Occipital lobe (tissue), 2 donors: ENCODE measurements around the gene TYW1. TPM values are rescaled to one million over a fixed set of nuclear protein-coding genes. Genes with fewer than 3 reads are reported as not detected.
"Not testable (repeated sequence)": the region's sequence is repeated elsewhere in the genome, so short reads cannot be mapped to it uniquely, and the experiment has no call there.

Source experiments
- DNase-seq: peaks from one replicate; lab custom pipeline; 2025; lab: John Stamatoyannopoulos, UW
- total RNA-seq: library from RNA; depleted of rRNA; stranded (reverse); fragments of >200 nt; gene quantifications from one replicate; pipeline ENCODE4 v1.2.3, GENCODE V29; 2014

Gene TYW1
- total RNA-seq, 1 donor from 2014 or later, result 13.9 TPM

DNA sequence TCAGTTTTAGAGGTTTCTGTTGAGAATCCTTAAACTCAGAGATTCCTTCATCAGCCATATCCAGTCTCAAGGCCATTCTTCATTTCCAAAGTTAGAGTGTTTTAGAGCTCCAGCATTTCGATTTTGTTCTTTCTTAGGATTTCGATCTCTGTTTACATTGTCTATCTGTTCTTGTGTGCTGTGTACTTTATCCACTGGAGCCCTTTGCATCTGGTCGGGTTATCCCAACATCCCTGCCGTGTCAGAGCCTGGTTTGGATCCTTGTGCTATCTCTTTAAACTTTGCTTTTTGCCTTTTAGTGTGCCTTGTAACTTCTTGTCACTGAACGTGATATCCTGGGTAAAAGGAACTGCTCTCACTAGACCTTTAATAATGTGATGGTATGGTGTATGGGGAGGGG, 131.6 kb downstream of the TYW1 start:
- DNase-seq, result not testable (repeated sequence)

DNA sequence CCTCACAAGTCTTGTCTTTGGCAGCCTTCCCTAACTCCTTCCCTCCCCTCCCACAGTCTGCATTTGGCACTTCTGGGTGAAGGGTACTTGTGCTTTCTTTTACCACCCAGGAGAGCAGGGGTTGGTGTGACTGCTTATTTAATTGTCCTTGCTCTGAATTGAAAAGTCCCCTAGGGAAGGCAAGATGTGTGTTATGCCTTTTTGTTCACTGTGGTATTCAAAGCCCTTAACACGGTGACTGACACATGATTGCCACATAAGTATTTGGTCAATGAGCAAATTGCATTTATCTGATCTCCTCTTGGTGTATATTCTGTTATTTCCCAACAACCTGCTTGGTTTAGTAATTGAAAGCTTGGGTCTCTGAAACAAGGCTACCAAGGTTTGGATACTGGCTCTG, 134.1 kb downstream of the TYW1 start:
- DNase-seq, result not testable (repeated sequence)

DNA sequence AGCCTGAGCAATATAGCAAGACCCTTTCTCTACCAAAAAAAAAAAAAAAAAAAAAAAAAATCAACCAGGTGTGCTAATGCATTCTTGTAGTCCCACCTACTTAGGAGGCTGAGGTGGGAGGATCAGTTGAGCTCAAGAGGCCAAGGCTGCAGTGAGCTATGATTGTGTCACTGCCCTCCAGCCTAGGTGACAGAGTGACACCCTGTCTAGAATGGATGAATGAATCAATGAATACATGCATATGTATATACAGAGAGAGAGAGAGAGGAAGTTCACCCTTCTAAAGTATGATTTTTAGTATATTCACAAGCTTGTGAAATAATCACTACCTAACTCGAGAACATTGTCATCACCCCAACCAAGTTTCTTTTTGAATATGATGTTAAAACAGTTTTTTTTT, 138.3 kb downstream of the TYW1 start:
- not testable (repeated sequence) for DNase-seq

DNA sequence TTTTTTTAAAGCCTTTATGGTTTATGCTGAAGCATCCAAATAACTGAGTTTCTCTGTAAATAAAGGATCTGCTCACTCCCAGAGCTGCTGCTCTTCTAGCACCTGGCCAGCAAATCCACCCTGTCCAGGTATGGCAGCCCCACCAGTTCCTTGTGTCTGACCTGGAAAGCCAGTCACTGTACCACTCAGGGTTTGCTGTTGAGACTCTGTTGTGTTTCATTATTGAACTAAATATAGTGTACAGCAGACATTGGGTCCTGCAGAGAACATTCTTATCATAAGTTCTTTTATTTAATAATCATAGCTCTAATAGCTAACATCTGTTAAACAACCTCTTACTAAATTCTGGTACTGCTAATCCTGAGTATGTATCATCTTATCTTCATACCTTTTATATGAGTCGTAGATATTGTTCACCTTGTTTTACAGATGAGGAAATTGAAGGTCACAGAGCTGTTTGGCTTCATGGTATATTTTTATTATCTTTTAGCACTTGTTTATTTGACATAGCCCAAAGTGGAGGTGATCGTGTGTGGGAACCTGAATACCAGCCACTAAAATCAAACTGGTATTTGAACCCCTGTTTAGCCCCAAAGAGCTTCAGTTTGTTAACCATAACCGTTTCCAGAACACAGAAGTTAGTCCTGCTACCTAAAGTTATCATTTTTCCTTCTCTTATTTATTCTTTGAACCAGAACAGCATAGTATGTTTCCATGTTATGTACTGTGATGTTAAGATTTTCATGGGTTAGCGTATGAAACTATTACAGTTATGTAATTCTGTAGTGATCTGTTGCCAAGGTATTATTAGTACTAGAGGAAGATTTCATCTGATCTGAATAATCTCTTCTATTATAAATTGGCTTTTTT, 139.2 kb downstream of the TYW1 start:
- DNase-seq, result not testable (repeated sequence)

- not testable (repeated sequence) for DNase-seq
These were observed 140.9 kb downstream of the TYW1 start for GRCh38 chr7:67137489-67137888.

DNA sequence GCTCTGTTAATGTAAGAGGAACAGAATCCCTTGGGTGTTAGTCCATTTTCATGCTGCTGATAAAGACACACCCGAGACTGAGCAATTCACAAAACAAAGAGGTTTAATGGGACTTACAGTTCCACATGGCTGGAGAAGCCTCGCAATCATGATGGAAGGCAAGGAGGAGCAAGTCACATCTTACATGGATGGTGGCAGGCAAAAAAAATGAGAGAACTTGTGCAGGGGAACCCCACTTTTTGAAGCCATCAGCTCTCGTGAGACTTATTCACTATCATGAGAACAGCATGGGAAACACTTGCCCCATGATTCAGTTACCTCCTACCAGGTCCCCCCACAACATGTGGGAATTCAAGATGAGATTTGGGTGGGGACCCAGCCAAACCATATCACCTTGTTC, 143.2 kb downstream of the TYW1 start:
- DNase-seq, result not testable (repeated sequence)

- not testable (repeated sequence) for DNase-seq
These were observed 144.4 kb downstream of the TYW1 start for GRCh38 chr7:67141001-67141400.

DNA sequence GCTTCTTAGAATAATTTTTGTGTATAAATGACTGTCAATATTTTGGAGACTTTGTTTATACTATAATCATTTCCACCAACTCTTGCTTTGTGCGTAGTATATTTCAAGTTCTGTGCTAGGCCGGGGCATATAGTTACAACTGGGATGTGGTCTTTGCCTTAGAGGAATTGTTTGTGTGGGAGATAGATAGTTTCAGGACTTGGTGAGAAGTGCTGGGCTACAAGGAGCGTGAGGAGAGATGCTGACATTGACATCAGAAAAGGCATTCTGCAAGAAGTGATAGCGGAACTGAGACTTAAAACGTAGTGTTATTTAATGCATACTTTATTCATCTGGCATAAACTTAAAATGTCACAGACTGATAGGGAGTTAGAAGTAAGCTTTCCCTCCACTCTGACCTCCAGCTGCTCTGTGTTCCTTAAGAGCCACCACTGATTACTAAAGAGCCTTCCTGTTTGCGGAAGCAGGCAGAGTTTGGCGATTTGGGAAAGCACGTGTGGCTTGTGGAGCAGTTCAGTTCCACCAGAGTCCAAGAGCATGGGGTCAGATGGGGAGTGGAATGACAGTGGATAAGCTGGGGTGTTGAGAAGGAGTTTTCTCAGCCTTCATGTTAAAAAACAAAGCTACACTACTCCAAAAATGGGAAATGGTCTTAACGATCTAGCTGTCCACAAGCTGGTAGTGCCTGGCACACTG, 146.6 kb downstream of the TYW1 start:
- not testable (repeated sequence) for DNase-seq

- not testable (repeated sequence) for DNase-seq
These were observed 149.1 kb downstream of the TYW1 start for GRCh38 chr7:67145581-67146193.

GRCh38 chr7:67149131-67149530, 152.5 kb downstream of the TYW1 start:
- not testable (repeated sequence) for DNase-seq

- not testable (repeated sequence) for DNase-seq
These were observed 157.7 kb downstream of the TYW1 start for GRCh38 chr7:67154374-67154773.

- DNase-seq, result not testable (repeated sequence)
These were observed 159.4 kb downstream of the TYW1 start for GRCh38 chr7:67156064-67156463.

DNA sequence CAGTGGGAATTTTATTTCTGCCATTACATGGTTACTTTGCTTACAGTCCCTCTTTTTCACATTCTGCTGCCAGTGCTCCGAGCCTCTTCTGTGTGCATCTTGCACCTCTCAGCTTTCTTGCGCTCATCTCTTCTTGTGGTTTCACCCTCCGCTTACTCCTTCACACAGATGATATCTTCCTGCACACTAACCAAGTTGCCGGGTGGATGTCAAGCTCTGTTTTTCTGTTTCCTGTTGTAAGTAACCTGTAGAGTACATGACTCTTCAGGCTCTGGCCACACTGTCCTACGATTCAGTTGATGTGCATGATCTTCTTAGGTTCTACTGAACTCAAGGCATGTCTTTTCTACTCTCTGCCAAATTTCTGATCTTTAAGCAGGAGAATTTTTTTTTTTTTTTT, 166.7 kb downstream of the TYW1 start:
- DNase-seq, result not testable (repeated sequence)

- DNase-seq, result not testable (repeated sequence)
These were observed 174.5 kb downstream of the TYW1 start for GRCh38 chr7:67171151-67171550.

DNA sequence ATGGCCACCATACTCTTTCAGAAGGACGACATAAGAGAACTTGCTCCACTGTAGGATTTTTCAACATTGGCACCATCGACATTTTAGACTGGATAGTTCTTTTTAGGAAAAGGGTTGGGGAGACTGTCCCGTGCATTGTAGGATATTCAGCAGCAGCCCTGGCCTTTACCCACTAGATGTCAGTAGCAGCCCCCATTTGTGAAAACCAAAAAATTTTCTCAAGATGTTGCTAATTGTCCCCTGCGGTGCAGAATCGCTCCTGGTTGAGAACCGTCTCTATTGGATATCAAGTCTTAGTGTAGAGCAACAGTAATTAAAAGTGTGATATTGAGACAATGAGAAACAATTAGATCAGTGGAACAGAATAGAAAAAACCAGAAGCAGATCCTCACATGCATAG, 180.1 kb downstream of the TYW1 start:
- not testable (repeated sequence) for DNase-seq

GRCh38 chr7:67178915-67179688, 182.5 kb downstream of the TYW1 start:
- DNase-seq, result not testable (repeated sequence)

- DNase-seq, result not testable (repeated sequence)
These were observed 186.5 kb downstream of the TYW1 start for GRCh38 chr7:67182956-67183750.

DNA sequence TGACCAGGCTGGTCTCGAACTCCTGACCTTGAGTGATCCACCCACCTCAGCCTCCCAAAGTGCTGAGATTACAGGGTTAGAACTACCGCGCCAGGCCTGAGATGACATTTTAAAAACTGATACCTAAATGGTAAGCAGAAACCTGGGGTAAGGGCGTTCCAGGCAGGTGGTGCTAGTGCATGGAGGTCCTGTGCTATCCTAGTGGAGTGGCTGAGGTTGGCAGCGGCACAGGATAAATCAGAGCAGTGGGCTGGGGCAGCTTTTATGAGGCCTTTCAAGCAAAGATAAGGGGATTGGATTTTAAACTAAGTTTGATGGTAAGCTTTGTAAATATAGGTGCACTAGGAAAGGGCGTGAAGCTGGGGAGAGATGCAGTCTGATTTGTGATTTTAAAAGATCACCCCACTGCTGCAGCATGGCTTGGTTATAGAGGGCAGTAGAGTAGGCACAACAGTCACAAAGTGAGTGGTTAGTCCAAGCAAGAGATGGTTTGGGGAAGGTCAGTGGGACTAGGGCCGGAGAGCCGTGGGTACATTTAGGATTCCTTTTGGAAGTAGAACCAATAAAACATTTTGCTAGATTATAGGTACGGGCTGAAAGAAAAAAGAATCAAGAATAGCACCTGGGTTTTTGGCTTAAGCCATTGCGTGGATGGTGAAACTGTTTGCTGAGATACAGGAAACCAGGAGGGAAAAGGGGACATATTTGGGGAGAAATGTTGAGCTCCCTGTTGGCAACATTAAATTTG, 188.5 kb downstream of the TYW1 start:
- not testable (repeated sequence) for DNase-seq

DNA sequence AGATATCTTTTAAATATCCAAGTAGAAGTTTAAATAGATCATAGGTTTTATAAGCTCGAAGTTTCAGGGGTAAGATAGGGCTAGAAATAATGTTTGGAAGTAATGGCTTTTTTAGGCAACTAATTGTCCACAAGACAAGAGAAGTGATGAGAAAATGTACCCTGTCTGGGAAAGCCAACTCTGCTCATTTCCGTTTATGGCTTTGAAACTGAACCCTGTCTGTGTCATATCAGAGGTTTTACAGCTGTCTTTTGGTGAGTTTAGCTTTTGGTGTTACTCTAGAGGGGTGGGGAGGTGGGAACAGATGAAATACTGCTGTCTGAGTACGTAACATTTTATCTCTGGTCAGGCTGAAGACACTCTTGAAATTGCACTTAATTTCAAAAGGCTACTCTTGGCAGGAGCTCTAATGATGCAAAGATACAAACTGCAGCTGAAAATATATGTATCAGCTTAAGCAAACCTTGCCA, 189.1 kb downstream of the TYW1 start:
- DNase-seq, result not testable (repeated sequence)

GRCh38 chr7:67189160-67189559, 192.5 kb downstream of the TYW1 start:
- DNase-seq, result not testable (repeated sequence)
